ENCODE data around the gene DCP1B.
"Not testable (repeated sequence)": the region's sequence is repeated elsewhere in the genome, so short reads cannot be mapped to it uniquely, and the experiment has no call there.

Gene DCP1B

DNA sequence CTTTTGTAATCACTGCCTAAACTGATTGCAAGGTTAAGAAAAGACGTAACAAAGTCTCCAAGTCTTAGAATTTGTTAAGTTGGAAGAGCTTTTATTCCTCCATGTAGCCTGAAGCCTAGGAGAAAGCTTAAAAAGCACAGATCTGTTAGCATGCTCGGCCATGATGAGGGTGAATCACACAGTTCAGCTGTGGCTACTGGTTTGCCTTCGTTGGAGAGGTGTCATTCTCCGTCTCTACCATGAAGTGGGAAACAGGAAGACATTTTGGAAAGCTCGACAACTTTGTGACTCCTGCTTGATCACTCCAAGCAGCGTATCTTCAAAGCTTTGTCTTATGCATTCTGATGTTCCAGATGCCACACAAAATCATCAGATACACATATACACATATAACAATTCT is 27.1 kb downstream of the DCP1B start:
- DNase-seq (ENCODE audit: low read depth in 2 of 2) = no peak

DNA sequence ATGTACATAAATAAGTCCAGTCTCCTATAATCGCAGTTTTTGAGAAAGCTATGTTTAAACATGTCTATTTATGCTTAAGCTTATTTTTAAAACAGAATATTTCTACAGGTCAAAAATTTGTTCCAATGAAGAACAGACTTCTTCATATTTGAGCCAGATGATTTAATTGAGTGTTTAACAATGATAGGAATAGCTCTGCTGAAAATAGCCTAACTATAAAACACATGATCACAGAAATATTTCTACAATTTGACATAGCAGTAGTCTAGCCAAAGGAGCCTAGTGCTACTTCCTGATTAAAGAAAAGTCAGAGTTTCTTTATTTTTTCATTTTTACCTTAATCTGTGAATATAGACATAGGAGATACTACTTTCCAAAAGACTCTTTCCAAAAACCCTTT is 29.4 kb downstream of the DCP1B start:
- DNase-seq (ENCODE audit: low read depth in 2 of 2) = no peak

DNA sequence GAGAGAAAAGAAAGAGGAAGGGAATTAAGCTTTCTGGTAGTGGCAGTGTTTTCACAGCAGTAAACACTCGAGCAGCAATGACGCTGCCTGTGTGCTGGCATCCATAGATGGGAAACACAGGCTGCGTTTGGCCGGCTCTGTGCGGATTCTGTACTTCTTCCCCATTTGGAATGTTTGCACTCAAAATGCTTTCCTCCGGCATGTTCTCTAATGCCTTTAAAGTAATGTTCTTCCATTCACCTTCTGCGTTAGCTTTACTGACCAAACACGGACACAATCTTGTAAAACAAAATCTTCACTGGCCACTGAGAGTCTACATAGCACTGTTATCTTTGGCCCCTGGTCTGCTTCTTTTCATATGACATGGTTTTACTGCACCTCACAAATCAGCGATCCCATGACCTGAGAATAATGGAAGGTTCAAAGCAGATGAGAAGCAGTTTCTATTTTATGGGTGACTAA is 31.4 kb downstream of the DCP1B start:
- DNase-seq (ENCODE audit: low read depth in 2 of 2) = no peak

DNA sequence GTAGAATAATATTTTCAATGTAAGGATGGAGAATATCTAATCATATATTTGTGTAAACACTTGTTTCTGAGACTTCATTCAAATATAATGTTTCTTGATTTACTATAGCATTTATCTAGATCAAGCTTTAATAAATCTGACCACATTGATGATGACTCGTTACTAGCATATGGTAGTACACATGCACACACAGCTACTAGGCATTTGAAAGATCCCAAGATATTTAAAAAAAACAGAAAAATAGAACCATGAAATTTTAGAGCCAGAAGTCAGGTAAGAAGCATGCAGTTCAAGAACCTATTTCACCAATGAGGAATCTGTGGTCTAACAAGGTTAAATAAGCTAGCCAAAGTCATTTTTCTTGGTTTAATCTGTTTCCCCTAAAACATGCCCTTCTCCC is 32.0 kb downstream of the DCP1B start:
- no peak for DNase-seq (ENCODE audit: low read depth in 2 of 2)

DNA sequence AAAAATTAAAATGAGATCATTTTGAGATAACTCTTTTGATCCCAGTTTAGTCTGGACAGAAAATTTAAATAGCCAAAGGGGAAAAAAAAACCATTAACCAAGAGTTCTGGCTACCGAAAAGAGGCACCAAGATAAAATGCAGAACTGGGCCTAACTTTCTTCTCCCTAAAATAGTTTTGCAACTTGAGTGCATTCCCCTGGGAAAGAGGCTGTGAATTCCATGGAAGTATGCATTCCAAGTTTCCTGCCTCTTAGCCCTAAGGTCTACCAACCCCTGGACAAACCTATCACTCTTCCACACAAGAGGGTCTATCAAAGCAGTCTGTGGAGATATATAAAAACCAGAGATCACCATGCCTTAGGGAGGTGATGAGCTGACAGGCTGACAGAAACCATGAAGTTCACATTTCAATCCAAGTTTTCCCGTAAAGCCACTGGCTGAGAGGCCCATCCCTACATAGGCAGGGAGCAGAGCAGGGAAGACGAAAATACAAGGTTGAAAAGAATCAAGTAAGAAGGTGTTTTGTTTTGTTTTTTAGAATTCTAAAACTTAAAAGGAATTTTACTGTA is 33.8 kb downstream of the DCP1B start:
- no peak for DNase-seq (ENCODE audit: low read depth in 2 of 2)

DNA sequence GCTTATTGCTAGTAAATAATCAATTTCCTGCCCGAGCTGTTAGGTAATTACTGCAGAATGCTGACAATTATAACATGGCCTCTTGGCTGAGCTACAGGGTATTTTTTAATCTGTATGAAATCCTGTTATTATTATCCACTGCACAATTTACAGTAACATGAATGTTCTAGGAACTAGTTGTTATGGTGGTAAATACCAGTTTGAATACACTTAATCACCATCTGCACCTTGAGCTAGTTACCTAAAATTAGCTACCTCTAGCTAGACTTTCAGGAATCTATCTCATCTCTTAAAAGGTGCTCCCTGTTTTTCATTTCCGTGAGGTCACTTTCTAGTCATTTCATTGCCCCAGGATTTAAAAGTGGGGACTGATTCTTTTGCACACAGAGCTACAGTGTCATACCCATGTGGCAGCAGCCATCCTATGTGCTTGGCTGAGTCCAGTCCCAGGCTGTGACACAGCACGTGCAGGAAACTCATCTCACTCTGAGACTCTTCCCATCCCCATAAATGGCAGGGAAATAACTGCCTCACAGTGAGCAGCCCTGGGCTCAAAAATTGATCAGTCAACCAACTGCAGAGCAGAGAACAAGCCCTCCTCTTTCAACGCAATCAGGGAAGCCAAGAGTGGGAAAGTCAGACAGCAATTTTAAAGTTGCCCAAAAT is 37.6 kb downstream of the DCP1B start:
- DNase-seq (ENCODE audit: low read depth in 2 of 2) = no peak

DNA sequence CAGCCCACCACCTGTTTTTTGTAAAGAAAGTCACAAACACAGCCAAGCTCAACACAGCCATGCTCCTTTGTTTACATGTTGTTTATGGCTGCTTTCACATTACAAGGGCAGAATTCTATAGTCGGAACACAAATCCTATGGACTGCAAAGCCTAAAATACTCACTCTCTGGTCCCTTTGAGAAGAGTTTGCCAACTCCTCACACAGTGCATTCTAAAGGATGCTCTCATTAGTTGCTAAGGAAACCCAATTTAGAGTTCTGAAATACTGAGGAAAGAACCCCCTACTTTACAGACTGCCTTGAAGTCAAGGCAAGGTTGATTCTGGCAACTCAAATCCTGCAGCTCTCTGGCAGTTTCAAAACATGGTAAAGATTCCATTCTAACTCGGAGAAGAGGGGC is 38.3 kb downstream of the DCP1B start:
- no peak for DNase-seq (ENCODE audit: low read depth in 2 of 2)

DNA sequence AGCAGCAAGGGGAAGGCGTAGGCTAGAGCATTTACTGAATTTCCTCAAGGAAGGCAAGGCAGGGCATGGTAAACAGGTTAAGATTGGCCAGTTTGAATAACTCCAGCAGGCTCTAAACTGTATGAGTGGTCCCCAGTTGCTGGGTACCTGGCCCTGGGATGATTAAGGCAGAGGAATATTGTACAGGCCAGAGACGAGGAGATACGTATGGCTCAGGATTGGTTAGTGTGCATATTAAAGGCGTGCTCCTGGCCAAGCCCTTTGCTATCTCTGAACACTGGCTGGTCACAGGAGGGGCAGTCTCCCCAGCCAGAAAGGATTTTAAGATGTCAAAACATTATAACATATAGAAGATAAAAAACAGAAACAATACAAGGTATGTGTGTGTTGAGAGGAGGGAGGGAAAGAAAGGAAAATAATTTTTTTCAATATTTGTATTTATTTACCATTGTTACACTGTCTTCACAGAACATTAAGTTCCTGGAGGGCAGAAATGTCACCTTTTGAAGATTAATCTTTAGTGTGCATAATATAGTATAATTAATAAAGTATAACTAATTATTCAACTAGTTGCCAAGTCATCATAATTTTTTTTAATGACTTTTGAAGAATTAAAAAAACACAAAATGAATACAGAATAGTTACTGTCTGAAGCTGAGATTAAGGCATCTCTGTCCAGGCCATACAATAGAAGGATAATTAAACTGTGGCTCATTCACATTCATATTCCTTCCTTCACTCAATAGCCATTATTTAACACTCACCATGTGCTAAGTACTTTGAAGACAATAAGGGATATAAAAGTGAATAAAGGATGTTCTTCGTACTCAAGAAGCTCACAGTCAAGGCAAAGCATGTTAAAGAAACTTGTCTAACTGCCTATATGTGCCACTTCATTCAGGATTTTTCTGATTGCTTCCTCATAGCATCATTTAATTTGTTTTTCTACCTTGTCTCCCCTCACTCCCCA is 41.9 kb downstream of the DCP1B start:
- no peak for DNase-seq (ENCODE audit: low read depth in 2 of 2)

DNA sequence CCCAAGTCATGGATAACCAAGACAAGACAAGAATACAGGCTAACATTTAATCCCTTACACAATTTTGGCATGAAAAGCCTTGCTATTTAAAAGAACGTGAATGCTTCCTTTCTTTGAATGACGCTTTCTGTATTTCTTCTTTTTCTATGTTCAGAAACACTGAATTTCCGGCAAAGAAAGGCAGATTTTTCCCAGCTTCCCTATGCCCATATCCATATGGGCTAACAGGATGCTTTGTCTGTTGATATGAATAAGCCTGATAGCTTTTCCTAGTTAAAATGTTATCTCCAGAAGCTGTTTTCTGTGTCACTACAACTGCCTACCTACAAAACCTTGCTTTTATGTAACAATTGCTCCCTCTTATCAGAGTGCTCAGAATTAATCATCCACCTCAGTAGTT is 47.5 kb downstream of the DCP1B start:
- DNase-seq (ENCODE audit: low read depth in 2 of 2) = no peak

DNA sequence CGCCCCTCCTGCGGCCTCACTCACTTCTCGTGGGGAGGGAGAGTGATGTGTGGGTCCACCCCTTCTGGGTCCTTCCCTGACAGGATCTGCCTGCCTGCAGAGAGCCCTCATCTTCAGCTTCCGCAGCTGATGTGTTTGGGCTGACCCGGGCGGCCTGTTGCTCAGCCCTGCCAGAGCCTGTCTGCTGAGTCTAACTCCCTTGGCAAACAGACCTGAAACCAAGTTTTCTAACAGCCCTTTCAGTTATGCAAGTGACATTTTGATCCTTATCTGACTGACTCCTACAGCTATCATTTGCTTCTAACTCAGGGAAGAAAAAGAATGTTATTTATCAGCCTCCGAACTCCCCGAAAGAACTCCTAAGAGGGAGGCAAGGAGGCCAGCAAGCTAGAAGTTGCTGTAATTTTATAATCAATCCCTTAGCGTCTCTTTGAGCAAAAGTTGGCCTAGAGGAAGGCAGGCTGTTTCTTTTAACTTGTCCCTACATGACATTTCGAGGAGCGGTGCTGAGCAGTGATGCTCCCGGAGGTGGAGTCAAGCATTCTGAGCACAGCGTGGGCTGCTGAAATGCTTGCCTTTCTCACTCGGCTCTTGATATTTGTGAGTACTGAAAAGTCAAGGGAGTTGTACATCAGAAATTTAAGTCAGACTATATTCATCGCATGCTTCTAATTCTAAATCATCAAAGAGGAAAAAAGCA is 54.3 kb downstream of the DCP1B start:
- DNase-seq (ENCODE audit: low read depth in 2 of 2) = no peak

DNA sequence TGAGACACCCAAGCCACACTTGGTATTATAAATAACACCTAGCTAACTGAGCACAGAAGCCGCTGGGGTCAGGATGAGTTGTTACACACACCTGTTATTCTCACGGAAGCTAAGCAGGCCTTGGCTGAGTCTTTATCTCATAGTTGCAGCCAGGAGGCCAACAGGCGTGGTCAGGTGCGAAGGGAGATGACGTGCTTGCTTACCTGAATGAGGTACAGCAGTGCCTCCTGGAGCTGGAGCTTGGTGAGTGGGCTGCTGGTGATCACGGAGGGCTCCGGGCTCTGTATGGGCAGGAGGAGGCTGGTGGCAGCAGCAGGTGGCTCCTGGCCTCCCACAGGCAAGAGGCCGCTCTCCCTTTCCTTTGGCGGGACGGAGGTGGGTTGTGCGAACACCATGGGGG is 55.4 kb downstream of the DCP1B start:
- DNase-seq (ENCODE audit: low read depth in 2 of 2) = no peak

DNA sequence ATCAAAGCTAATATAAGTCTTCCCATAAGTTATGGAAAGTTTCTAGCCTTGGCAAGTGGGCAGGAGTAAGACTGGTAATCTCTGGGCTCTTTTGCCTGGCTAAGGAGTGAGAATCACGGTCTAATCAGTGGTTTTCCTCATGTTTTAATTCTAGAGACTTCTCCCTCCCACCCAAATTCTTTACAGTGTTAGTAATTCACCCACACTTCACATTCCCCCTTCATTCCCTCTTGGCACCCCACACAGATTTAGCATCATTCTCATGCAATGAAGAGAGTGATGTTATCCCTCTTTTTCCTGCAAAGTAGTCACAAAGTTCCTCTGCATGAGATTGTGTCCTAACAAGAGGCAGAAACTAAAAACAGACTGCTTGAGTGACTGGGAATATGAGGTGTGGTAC is 57.2 kb downstream of the DCP1B start:
- no peak for DNase-seq (ENCODE audit: low read depth in 2 of 2)

DNA sequence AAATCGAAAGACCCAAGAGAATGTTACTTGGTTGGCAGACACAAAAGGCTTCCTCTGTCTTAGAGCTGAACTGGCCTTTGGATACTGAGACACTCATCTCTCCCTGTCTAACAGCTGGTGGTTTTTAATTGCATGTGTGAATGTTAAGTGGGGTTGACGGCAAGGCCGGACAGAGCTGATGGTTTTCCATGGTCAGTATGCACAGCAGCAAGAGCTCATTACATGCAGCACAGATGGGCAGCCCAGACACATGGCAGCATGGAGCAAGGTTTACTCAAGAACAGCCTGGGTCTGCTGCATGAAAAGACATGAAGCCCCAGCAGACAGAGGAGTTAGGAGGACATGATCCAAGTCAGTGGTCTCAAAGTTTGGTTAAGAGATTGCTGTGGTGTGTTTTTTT is 58.0 kb downstream of the DCP1B start:
- DNase-seq (ENCODE audit: low read depth in 2 of 2) = no peak

DNA sequence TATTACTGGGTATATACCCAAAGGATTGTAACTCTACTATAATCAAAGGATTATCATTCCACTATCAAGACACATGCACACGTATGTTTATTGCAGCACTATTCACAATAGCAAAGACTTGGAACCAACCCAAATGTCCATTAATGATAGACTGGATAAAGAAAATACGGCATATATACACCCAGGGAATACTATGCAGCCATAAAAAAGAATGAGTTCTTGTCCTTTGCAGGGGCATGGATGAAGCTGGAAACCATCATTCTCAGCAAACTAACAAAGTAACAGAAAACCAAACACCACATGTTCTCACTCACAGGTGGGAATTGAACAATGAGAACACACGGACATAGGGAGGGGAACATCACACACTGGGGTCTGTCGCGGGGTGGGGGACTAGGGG is 58.8 kb downstream of the DCP1B start:
- DNase-seq (ENCODE audit: low read depth in 2 of 2) = not testable (repeated sequence)

DNA sequence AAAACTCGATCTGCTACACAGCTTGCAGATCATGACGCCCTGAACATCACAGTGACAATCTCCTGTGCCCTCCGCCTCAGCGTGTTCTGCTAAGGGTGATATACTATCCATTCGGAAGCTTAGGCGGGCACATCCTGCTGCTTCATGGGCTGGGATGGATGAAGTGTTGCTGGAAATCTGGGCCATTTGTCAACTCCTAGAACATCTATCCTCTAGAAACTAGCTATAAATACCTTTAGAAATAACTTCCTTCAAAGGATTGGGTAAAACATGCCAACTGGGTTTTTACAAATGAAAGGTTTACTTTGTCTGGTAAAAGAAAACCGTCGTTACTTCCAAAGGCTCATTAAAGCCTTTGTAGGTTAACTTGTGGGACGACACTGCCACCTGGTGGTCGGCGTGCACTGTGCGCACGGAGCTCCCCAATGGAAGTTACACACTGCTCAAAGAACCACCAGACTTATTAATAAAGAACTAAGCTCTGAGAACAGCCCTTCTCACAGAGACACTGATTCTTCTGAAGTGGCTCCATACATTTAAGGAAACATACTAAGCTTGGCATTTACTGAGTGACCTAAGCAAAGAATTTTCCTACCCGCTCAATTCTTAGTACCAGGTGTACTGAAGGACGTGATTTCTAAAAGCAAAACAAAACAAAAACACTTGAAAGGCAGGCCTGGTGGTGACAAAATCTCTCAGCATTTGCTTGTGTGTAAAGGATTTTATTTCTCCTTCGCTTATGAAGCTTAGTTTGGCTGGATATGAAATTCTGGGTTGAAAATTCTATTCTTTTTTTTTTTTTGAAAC is 64.3 kb downstream of the DCP1B start:
- DNase-seq (ENCODE audit: low read depth in 2 of 2) = peak; percentile 88 to 90

DNA sequence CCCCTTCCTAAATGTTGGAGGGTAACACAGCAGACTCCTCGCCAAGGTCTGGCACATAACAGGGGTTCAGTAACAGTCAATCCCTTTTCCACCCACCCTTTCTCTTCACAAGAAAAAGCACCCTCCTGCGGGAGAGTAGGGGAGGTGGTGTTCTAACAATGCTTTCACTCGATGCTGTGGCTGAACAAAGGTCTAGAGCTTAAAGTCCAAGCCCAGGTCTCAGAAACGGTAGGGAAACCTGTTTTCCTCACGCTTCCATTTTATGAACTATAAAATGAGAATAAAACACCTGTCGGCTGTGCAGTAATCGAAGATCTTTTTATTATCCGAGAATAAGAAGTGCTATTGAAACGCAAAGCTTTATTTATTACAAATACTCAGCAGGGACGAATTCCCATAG is 64.9 kb downstream of the DCP1B start:
- no peak for DNase-seq (ENCODE audit: low read depth in 2 of 2)

DNA sequence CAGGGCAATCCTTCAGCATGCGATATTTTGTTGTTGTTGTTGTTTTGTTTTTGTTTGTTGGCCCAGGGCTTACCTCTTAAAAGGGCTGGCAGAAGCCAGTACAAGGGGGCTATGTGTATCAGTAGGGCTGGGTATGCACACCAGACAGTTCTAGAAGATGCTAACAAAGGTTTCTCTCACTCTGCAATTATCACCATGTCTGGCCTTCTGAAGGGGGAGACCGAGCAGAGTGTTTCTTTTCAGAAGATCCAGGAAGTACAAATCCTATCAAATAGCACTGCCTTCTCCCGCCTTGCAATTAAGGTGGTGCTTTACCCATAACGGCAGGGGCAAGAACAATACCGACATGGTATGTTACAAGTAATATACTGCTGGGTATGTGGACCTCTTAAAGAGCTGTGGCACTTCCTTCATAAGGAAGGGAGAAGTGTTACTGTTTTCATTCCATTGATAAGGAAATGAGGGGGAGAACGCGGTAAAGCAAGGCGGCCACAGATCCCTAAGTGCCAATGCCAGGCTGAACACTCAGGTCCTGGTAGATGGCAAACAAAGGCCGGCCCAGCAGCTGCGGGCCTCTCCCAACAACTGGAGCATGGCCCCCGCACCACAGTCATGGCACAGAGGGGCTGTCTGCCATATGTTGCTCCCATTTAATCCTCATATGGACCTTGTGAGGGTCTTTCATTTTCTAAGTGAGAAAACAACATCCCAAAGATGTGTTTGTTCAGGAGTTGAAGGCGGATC is 66.6 kb downstream of the DCP1B start:
- no peak for DNase-seq (ENCODE audit: low read depth in 2 of 2)

DNA sequence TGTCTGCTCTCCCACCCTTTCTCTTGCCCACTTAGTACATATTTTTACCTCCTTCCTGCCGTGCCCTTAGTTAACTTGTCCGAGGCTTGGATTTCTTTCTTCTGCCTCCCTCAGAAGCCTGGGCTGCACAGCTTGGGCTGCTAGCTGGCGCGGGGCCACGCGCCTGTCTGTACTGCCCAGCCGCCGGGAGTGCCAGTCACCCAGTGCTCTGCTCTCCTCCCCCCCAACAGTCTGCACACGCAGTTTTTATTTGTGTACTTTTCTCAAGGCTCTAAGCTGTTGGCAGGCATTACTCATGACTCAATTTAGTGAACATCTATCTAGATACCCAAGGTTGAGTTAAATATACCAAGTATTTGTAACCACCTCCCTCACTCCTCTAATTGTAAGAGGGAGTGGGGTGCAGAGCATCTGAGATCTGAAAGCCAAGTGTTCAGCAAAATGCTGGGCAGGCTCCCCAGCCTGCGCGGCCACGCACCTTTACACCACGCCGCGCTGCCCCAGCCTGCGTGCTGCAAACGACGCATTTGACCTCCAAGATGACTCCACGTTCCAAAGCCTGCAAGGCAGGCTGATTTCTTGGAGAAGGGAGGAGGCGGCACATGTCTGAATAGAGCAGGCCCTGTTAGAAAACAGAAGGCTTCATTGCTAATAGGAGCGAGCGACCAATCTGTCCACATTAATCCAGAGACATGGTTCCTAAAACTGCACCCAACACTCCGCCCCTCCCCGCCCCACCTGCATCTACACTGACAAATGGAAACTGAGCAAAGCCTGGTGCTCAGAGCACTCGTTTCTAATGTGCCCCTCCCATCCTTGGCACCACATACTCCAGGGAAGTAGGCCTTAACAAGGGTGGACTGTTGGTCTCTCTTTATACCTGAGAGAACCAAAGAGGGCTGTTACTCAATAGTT is 67.6 kb downstream of the DCP1B start:
- DNase-seq (ENCODE audit: low read depth in 2 of 2) = no peak

DNA sequence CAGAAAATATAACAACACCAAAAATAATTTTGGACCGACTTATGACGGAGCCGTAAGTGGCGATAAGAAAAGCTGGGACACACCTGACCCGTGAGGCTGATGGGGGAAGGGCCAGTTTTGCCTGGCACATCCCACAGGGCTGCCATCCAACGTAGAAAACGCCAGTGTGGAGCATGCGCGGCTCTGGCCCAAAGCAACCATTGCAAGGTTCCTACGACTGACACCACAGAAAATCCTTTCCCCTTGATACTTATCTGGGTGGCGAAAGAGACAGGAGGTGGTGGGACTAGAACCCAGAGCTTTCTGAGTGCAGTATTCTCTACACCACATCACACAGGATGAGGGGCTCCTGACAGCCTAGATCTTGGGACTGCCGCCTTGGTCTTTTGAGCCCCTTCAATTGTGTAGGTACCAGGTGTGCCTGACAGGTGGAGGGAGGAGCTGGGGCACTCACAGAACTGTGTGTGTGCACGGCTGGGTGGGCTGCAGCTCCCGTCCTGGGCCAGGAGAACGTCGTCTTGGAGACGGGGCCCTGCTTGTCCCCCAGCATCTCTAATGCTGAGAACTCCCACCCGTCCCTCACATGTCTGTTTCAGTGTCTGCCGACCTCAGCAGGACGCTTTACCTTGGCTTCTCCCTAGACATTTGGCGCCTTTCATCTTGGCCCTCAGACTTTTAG is 68.4 kb downstream of the DCP1B start:
- no peak for DNase-seq (ENCODE audit: low read depth in 2 of 2)

All from activated CD4-positive, alpha-beta T cell treated with anti-CD3 and anti-CD28 coated beads for 24 hours (primary cell).